Measurements from ENCODE around the gene DAB2IP.

The DAB2IP gene

GRCh38 chr9:121681404-121681803, 30.0 kb downstream of the DAB2IP start:
- TF ChIP-seq ZFX (IDR thresholded peaks at IDR 0.05): no peak
- no peak for TF ChIP-seq CTCF (conservative IDR thresholded peaks at IDR 0.05)
- no peak overlapping the region for H3K27ac ChIP-seq

- no peak overlapping the region for H3K27ac ChIP-seq
- TF ChIP-seq ZFX (IDR thresholded peaks at IDR 0.05): no peak
- no peak for TF ChIP-seq CTCF (conservative IDR thresholded peaks at IDR 0.05)
Measured at GRCh38 chr9:121682201-121682600, 30.8 kb downstream of the DAB2IP start.

- TF ChIP-seq ZFX (IDR thresholded peaks at IDR 0.05): no peak
- TF ChIP-seq CTCF (conservative IDR thresholded peaks at IDR 0.05): no peak
- no peak overlapping the region for H3K27ac ChIP-seq
Measured at GRCh38 chr9:121682926-121683515, 31.6 kb downstream of the DAB2IP start.

- no peak overlapping the region for H3K27ac ChIP-seq
- no peak for TF ChIP-seq CTCF (conservative IDR thresholded peaks at IDR 0.05)
- no peak for TF ChIP-seq ZFX (IDR thresholded peaks at IDR 0.05)
Measured at GRCh38 chr9:121683652-121684051, 32.2 kb downstream of the DAB2IP start.

- H3K27ac ChIP-seq: no peak overlapping the region
- TF ChIP-seq CTCF (conservative IDR thresholded peaks at IDR 0.05): peak; percentile 79
- TF ChIP-seq ZFX (IDR thresholded peaks at IDR 0.05): no peak
Measured at GRCh38 chr9:121684381-121685145, 33.1 kb downstream of the DAB2IP start.

- no peak overlapping the region for H3K27ac ChIP-seq
- TF ChIP-seq CTCF (conservative IDR thresholded peaks at IDR 0.05) (no peak), ZFX (IDR thresholded peaks at IDR 0.05) (no peak)
Measured at GRCh38 chr9:121685146-121685794, 33.8 kb downstream of the DAB2IP start.

DNA sequence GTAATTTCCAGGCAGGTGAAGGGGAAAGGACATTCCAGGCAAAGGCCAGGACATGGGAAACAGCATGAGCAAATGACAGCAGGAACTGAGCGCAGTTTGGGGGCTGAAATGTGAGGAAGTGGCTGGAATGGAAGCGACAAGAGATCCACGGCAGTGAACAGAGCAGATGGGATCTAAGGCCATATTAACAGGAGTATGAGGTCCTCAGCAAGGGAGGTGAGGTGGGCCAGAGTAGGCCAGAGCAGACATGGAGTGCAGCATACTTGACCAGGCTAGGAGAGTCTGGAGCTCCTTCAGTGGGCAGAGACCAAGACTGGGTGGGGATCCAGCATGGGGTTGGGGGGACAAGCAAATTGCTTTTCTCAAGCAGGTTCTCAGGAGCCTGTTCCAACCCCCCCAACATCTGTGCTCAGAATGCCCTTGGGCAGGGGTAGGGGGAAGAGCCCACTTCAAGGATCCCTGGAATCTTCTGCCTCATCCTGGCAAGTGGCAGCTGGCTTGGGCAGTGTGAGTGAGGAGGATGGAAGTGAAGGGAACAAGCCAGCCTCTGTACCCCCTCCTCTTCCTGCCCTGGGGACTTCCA, 34.5 kb downstream of the DAB2IP start:
- TF ChIP-seq CTCF (conservative IDR thresholded peaks at IDR 0.05): no peak
- TF ChIP-seq ZFX (IDR thresholded peaks at IDR 0.05): no peak

More for the DNA sequence above, 34.5 kb downstream of the DAB2IP start:
- H3K27ac ChIP-seq: no peak overlapping the region
